GM11168 (cell line): ENCODE results near the gene TOR4A.

Experiments
- in situ Hi-C: fragments of 300-500 bp; cut with MboI; formaldehyde crosslinking; loops from one replicate; pipeline ENCODE4 v1.12.0; 2022; ENCODE audit warnings: low sequenced_read_pairs; ENCODE audit not compliant: unreplicated experiment

Gene TOR4A

GRCh38 chr9:137277329-137278041 lies at the start of gene TOR4A:
TOR4A (plus strand) TSS chr9:137277726; CDS start chr9:137278690, 964 bp downstream.
- in situ Hi-C loops, result no loop called here

- in situ Hi-C loops, result no loop called here
These were observed 49.5 kb upstream of the TOR4A start for GRCh38 chr9:137227853-137228505.

GRCh38 chr9:137228506-137228967 lies 49.0 kb upstream of the TOR4A start:
- in situ Hi-C loops, result no loop called here

- in situ Hi-C loops, result no loop called here
These were observed 48.3 kb upstream of the TOR4A start for GRCh38 chr9:137228968-137229896.

GRCh38 chr9:137229903-137230704 lies 47.4 kb upstream of the TOR4A start:
- in situ Hi-C loops, result loop anchor here (5.0 kb wide), 1 partner anchor 108 kb away; no protein-coding TSS in a partner anchor

DNA sequence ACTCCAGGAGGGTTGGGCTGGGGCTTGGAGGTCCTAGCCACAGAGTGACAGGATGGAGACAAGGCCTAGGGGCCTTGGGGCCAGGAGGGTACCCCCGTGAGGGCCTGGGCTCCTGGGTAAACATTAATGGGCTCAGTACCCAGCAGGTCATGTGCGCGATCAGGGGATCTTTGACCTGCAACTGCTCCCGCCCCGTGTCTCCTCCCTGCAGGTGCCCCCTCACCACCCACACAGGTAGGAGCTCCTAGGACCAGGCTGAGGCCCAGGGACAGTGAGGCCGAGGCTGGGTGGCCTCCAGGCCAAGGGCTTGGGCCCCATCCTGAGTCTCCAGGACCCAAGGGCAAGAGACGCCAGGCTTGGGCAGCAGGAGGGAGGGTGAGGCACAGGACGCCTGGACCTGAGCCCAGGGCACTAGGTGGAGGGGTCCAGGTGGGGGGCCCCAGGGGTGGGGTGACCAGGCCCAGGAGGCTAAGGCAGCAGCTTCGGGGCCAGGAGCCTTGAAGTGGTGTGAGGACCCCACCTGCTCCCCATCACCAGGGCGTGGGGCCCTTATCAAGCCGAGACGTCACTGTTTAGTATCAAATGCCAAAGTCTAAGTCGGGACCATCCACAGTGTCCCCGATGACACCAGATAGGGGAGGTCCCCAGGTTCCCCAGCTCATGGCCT lies 46.7 kb upstream of the TOR4A start, which contains the start of gene SLC34A3:
TSS of gene SLC34A3 (plus strand) at position 197 of the 667 bp plus-strand sequence. CDS start 802 bp downstream, outside the sequence.
- in situ Hi-C loops, result loop anchor here (5.0 kb wide), 1 partner anchor 109 kb away; no protein-coding TSS in a partner anchor

GRCh38 chr9:137231372-137232039 lies 46.0 kb upstream of the TOR4A start:
- in situ Hi-C loops, result loop anchor here (5.0 kb wide), 1 partner anchor 109 kb away; no protein-coding TSS in a partner anchor

GRCh38 chr9:137232101-137232500 lies 45.4 kb upstream of the TOR4A start:
- in situ Hi-C loops, result loop anchor here (5.0 kb wide), 1 partner anchor 110 kb away; no protein-coding TSS in a partner anchor

DNA sequence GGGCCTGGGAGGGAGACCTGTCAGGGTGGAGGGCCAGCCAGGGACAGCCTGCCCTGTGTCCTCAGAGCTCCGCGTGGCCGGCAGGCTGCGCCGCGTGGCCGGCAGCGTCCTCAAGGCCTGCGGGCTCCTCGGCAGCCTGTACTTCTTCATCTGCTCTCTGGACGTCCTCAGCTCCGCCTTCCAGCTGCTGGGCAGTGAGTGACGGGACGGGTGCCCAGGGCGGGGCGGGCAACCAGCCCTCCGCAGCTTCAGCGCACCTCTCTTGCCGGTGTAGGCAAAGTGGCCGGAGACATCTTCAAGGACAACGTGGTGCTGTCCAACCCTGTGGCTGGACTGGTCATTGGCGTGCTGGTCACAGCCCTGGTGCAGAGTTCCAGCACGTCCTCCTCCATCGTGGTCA lies 45.0 kb upstream of the TOR4A start:
- in situ Hi-C loops, result loop anchor here (5.0 kb wide), 1 partner anchor 110 kb away; no protein-coding TSS in a partner anchor

- in situ Hi-C loops, result loop anchor here (5.0 kb wide), 1 partner anchor 111 kb away; no protein-coding TSS in a partner anchor
These were observed 44.2 kb upstream of the TOR4A start for GRCh38 chr9:137233143-137233980.

GRCh38 chr9:137234055-137234697 lies 43.4 kb upstream of the TOR4A start:
- in situ Hi-C loops, result loop anchor here (5.0 kb wide), 1 partner anchor 112 kb away; no protein-coding TSS in a partner anchor

- in situ Hi-C loops, result loop anchor here (5.0 kb wide), 1 partner anchor 113 kb away; no protein-coding TSS in a partner anchor
These were observed 42.6 kb upstream of the TOR4A start for GRCh38 chr9:137234758-137235423.

- in situ Hi-C loops, result no loop called here
These were observed 41.9 kb upstream of the TOR4A start for GRCh38 chr9:137235424-137236237.

DNA sequence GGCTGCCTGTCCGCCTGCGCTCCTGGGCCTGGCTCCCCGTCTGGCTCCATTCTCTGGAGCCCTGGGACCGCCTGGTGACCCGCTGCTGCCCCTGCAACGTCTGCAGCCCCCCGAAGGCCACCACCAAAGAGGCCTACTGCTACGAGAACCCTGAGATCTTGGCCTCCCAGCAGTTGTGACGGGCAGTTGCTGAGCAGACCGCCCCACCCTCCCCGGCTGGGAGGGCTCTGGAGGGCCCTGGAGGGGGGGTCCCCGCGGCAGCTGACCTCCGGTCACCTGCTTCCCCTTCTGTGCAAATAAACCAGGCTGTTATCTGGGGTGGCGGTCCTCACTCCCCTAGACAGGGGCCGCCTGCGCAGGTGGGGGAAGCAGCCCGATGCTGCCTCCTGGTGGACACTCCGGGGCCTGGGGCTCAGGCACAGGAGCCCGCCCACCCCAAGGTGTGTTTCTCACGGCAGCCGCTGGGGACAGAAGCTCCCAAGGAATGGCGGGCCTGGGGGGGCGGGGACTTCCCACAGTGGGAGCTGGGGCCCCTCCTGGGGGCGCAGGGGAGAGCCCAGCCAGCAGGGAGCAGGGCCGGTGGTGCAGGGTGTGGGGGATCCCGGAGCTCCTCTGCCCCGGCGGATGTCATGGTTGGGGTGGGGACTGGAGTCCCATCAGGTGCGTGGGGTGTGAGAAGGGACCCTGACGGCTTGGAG lies 41.1 kb upstream of the TOR4A start:
- in situ Hi-C loops, result no loop called here

- in situ Hi-C loops, result no loop called here
These were observed 40.5 kb upstream of the TOR4A start for GRCh38 chr9:137236936-137237421.
